Endometrium (tissue), 2 donors: ENCODE results near the gene PUSL1.

Experiments
- FAIRE-seq: peaks from 2 replicates; lab custom pipeline; 2012; peaks lifted over from hg19 to GRCh38; lab: Jason Lieb, UNC
- donor health status: control.
- donor health status: control.

PUSL1 gene

GRCh38 chr1:1279028-1279427 is 29.4 kb upstream of the PUSL1 start:
- FAIRE-seq: no peak

- no peak for FAIRE-seq
Measured at GRCh38 chr1:1280782-1281481, 27.5 kb upstream of the PUSL1 start.

DNA sequence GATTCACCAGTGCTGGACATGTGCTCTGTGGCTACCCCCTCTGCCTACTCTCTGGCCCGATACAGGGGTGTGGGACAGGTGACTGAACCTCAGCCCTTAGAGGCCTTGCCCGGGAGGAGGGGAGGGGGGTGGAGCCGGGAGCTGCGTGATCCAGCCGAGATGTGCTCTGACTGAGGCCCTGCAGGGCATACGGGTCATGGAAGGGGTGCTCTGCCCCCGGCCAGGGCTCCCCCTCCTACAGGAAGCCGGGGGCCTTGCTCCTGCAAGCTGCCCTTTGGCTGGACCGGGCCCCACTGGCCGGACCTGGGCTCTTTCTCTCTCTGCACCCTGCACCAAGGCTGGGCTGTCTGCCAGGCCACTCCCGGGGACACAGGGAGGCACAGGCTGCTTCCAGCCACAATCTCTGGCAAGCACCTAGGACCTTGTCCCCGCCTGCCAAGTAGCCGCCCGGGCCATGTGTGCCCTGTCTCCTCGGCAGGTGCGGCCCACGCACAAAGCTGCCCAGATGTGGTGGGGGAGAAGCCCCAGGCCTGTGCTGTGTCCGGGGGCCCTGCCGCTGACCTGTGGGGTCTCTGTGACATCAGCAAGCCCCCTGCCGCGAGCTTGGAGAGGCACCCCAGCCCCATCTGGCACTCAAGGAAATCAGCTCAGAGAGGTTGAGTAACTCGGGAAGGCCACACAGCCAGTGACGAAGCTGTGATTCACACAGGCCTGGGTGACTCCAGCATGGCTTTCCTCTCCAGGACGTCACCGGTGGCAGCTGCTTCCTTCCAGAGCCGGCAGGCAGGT is 26.7 kb upstream of the PUSL1 start:
- no peak for FAIRE-seq

- FAIRE-seq: no peak
Measured at GRCh38 chr1:1282998-1283397, 25.4 kb upstream of the PUSL1 start.

- no peak for FAIRE-seq
Measured at GRCh38 chr1:1283821-1284220, 24.6 kb upstream of the PUSL1 start.

- FAIRE-seq: no peak
Measured at GRCh38 chr1:1284221-1285101, 23.9 kb upstream of the PUSL1 start.

GRCh38 chr1:1285102-1285571 is 23.3 kb upstream of the PUSL1 start:
- FAIRE-seq: no peak

DNA sequence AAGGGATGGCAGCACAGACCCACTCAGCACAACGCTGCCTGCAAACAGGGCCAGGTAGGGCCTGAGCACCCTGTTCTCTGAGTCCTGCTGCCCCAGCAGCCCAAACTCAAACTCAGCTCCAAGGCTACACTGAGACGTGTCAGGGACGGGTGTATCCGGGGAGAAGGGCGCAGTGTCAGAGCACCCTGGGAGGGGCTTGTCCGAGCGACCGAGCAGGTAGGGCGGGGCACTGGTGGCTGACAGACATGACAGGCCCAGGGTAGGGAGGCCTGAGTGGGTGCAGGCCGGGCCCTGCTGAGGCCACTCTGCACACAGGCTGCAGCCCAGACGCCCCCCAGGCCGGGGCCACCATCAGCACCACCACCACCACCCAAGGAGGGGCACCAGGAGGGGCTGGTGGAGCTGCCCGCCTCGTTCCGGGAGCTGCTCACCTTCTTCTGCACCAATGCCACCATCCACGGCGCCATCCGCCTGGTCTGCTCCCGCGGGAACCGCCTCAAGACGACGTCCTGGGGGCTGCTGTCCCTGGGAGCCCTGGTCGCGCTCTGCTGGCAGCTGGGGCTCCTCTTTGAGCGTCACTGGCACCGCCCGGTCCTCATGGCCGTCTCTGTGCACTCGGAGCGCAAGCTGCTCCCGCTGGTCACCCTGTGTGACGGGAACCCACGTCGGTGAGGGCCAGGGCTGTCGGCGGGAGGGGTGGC is 22.6 kb upstream of the PUSL1 start:
- FAIRE-seq: no peak

- no peak for FAIRE-seq
Measured at GRCh38 chr1:1286313-1287261, 21.8 kb upstream of the PUSL1 start.

GRCh38 chr1:1287288-1288110 is 20.9 kb upstream of the PUSL1 start:
- FAIRE-seq: no peak

DNA sequence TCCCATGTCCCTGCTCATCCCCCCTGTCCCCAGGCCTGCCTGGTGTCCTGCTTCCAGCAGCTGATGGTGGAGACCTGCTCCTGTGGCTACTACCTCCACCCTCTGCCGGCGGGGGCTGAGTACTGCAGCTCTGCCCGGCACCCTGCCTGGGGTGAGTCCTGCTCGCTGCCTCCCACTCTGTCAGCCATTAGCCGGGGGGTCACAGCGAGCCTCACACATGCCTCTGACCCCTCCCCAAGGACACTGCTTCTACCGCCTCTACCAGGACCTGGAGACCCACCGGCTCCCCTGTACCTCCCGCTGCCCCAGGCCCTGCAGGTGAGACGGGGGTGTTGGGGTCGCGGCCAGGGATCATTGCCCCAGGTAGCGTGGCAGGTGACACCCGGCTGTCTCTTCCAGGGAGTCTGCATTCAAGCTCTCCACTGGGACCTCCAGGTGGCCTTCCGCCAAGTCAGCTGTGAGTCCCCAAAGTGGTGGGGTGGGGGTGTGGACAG is 18.1 kb upstream of the PUSL1 start:
- FAIRE-seq: no peak

- FAIRE-seq: no peak
Measured at GRCh38 chr1:1291023-1291528, 17.3 kb upstream of the PUSL1 start.

GRCh38 chr1:1291548-1292441 is 16.6 kb upstream of the PUSL1 start:
- FAIRE-seq: no peak

DNA sequence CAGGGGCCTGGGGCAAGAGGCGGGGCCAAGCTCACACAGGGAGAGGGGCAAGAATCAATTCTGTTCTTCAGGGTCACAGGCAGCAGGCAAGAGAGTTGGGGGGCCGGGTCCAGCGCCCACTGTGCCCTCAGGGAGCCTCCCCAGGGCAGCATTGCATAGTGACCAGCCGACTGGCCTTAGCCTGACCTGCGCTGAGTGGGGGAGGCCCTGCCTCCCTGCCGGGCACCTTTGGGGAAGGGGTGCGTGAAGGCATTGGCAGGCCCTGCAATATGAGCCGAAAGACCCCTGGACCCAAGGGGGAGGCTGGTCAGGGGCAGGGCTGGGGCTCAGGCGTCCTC is 16.0 kb upstream of the PUSL1 start:
- FAIRE-seq: no peak

DNA sequence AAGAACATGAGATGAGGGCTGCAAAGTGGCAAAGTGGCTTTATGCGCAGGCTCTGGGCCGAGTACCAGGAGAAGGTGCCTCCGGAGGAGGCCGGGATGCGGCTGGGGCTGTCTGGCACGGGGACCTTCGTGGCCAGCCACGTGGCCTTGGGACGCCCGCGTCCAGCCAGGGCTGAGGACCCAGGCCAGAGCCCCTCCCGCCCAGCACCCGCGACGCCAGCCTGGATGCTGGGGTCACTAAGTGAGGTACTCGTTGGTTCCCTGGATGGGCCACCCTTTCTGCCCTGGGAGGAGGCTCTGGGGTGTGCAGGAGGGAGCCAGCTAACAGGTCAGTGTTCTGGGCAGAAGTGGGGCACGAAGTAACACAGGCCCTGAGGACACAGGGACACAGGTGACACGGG is 15.5 kb upstream of the PUSL1 start:
- FAIRE-seq: no peak

DNA sequence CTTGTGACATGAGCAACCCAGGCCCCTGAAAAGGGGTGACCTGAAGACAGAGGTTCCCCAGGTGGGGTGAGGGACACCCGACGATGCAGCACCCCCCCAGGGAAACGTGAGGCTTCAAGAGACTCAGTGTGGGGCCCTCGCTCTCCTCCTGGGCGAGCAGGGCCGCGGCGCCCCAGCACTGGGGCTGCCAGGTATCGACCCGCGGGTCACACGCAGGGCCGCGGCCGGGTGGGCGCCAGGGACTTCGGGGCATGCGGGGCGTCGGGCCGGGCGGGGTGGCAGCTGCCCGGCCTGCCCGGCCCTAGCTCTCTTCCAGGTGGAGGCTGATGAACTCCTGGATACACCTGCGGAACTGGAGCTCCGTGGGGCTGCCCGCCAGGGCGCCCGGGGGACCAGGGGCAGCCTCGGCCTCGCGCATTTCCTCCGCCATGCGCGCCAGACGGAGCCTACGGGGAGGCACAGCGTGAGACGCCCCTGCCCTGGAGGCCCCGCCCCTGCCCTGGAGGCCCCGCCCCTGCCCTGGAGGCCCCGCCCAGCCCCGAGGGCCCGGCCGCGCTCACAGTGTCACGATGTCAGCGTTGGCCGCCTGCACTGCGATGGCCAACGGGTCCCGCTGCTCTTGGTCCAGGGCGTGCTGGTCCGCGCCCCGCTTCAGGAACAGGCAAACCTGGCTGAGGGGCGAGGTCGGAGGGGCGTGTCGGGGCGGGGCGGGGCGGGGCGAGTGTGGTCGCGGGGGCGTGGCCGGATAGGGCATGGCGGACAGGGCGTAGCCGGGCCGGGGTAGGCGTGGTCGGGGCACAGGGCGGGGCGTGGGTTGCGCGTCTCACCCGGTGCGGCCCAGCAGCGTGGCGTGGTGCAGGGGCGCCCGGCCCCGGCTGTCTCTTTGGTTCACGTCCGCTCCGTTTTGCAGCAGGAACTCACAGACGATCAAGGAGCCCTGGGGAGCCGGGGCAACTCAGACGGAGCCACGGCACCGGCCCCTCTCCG is 14.8 kb upstream of the PUSL1 start:
- no peak for FAIRE-seq

GRCh38 chr1:1294250-1294890 is 14.0 kb upstream of the PUSL1 start:
- FAIRE-seq: no peak
